Esophagus muscularis mucosa (tissue), 4 donors: Measurements from ENCODE around the gene TNFAIP8L2. TPM values are rescaled to one million over a fixed set of nuclear protein-coding genes. Genes with fewer than 3 reads are reported as not detected.

ENCODE experiments used
- DNase-seq: peaks from one replicate; pipeline ENCODE4 v3.0.0-alpha.2; 2017; ENCODE audit errors: extremely low spot score
- H3K27ac ChIP-seq, 4 donors: fragments of 200-600 bp; sonication (generic); replicated peaks in 1 of 4; 1 replicate in 3 of 4; 2 replicates in 1 of 4; pipeline ENCODE4 v1.5.1; 2016 to 2019; ENCODE audit warnings: mild to moderate bottlenecking in 1 of 4
- H3K27me3 ChIP-seq, 4 donors: fragments of 200-600 bp; sonication (generic); one replicate each; pipeline versions ENCODE4 v1.5.1 to v1.6.0; 2016 to 2019
- H3K36me3 ChIP-seq, 4 donors: fragments of 200-600 bp; sonication (generic); one replicate each; pipeline ENCODE4 v1.5.1; 2016 to 2019
- H3K4me1 ChIP-seq, 4 donors: fragments of 200-600 bp; sonication (generic); one replicate each; pipeline ENCODE4 v1.5.1; 2016 to 2019
- H3K4me3 ChIP-seq, 4 donors: fragments of 200-600 bp; sonication (generic); 1 replicate in 2 of 4; 2 replicates in 2 of 4; pipeline ENCODE4 v1.5.1; 2016 to 2019; ENCODE audit warnings: mild to moderate bottlenecking in 4 of 4, moderate library complexity in 1 of 4
- H3K9me3 ChIP-seq, 4 donors: fragments of 200-600 bp; sonication (generic); 1 replicate in 3 of 4; 2 replicates in 1 of 4; pipeline ENCODE4 v1.5.1; 2016 to 2019
- EP300 ChIP-seq: sonication (generic); formaldehyde crosslinking; IDR thresholded peaks from one replicate; pipeline ENCODE4 v1.6.1; 2017; ENCODE audit warnings: antibody characterized with exemption
- POLR2A ChIP-seq: fragments of 450-650 bp; IDR thresholded peaks from one replicate; pipeline ENCODE4 v1.6.1; 2017; ENCODE audit warnings: antibody characterized with exemption, moderate library complexity, mild to moderate bottlenecking, low read depth
- POLR2AphosphoS5 ChIP-seq, 2 donors: sonication (generic); formaldehyde crosslinking; IDR thresholded peaks; one replicate each; pipeline ENCODE4 v1.6.1; 2017; ENCODE audit warnings: antibody characterized with exemption in 2 of 2
- WGBS: methylation state at CpG from one replicate; pipeline ENCODE4 v1.1.5; 2018; 5-methylcytosine and 5-hydroxymethylcytosine counted together
- intact Hi-C: fragments of 100-400 bp; cut with DNase I; formaldehyde crosslinking; loops from one replicate; pipeline ENCODE4 v1.15.1; 2023
- total RNA-seq, 4 donors: library from RNA; depleted of rRNA; stranded (reverse); fragments of >200 nt; gene quantifications; one replicate each; pipeline versions ENCODE4 v1.1.0 to v1.2.1, GENCODE V29; 2016
- TF ChIP-seq, protein P1 (sequence below), 3 experiments: fragments of 200-600 bp in 2 of 3; fragments of 450-650 bp in 1 of 3; sonication (generic) in 2 of 3; IDR thresholded peaks; one replicate each; pipeline ENCODE4 v1.5.1; 2017 to 2019; ENCODE audit warnings: antibody characterized with exemption in 3 of 3, mild to moderate bottlenecking in 2 of 3, moderate library complexity in 1 of 3

Gene TNFAIP8L2
- total RNA-seq, 4 donors from 2014 or later, result 2.8 to 8.3 (median 5.0) TPM

- Histone ChIP-seq H3K9me3 (no peaks in the 10 kb centered on the region), H3K27me3 (no peaks in the 10 kb centered on the region), H3K27ac (no peak overlapping the region), H3K36me3 (peaks cover 0 to 67% (median 58%) of the 10 kb centered on the region in 4 donors), H3K4me3 (no peak overlapping the region), H3K4me1 (peaks cover 0 to 24% (median 18%) of the 10 kb centered on the region in 4 donors)
- no peak for DNase-seq
- intact Hi-C loops, result no loop called here
- 82% methylated on average over 12 of the region's 12 CpGs for WGBS
- TF ChIP-seq POLR2A (no peak), POLR2AphosphoS5 (IDR thresholded peaks at IDR 0.05) (no peak), EP300 (no peak)
- TF ChIP-seq, protein P1, sequence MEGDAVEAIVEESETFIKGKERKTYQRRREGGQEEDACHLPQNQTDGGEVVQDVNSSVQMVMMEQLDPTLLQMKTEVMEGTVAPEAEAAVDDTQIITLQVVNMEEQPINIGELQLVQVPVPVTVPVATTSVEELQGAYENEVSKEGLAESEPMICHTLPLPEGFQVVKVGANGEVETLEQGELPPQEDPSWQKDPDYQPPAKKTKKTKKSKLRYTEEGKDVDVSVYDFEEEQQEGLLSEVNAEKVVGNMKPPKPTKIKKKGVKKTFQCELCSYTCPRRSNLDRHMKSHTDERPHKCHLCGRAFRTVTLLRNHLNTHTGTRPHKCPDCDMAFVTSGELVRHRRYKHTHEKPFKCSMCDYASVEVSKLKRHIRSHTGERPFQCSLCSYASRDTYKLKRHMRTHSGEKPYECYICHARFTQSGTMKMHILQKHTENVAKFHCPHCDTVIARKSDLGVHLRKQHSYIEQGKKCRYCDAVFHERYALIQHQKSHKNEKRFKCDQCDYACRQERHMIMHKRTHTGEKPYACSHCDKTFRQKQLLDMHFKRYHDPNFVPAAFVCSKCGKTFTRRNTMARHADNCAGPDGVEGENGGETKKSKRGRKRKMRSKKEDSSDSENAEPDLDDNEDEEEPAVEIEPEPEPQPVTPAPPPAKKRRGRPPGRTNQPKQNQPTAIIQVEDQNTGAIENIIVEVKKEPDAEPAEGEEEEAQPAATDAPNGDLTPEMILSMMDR (IDR thresholded peaks at IDR 0.05), result no peak
Measured at GRCh38 chr1:151135433-151136385, 20.7 kb upstream of the TNFAIP8L2 start.

DNA sequence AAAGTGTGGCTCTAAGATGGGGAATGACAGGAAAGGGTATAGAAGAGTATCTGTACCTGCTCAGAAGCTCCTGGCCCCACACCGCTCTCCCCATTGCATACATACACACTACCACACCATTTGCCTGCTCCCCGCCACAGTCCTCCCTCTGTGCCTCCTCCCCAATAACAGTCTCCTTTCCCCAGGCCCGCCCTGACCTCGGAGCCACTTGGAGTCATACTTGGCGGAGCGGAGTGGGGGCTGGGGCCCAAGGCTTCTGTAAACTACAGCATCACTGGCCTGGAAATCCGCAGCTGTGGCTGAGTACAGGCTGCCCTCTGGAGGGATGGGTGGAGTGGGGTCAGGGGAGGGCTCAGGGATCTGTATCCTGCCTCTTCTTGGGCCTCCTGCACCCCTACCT is 18.7 kb upstream of the TNFAIP8L2 start:
- whole genome bisulfite sequencing, result 91% methylated on average over 7 of the region's 7 CpGs
- intact Hi-C loops, result no loop called here
- peaks cover 3 to 67% (median 62%) of the 10 kb centered on the region in 4 donors for H3K36me3 ChIP-seq

DNA sequence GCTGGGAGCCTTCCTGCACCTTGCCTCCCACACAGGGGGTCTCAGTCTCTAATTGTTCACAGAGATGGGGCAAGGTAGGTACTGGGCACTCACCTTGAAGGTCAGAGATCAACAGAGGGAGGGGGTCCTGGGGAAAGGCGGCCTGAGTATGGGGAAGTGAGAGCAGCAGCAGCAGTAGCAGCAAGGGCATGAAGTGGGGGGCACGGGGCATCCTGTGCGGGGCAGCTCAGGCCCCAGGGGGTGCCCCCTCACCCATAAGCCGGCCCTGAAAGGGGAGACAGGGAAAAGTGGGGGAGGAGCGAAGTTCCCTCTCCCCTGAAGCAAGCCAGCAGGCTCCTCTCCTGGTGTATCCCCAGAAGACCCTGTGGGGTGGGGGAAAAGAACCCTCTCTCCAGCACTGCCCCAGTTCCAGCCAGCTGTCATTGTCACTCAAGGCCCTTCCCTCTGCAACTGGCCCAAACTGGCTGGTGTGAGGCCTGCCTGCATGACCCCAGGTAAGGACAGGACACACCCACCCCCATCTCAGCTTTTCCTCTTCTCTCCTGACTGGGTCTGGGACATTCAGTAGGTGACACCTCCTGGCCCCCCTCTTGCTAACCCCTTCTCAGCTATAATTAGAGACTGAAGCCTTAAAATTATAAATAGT is 13.9 kb upstream of the TNFAIP8L2 start:
- no peaks in the 10 kb centered on the region for H3K27me3 ChIP-seq
- intact Hi-C loops, result no loop called here
- H3K4me1 ChIP-seq, result peaks cover 41 to 50% (median 48%) of the 10 kb centered on the region in 4 donors
- no peak overlapping the region for H3K4me3 ChIP-seq
- TF ChIP-seq, protein P1 (IDR thresholded peaks at IDR 0.05), result no peak
- no peak for TF ChIP-seq EP300
- no peak for TF ChIP-seq POLR2AphosphoS5 (IDR thresholded peaks at IDR 0.05)
- TF ChIP-seq POLR2A, result no peak
- WGBS, result 78% methylated on average over 5 of the region's 5 CpGs
- H3K9me3 ChIP-seq, result no peaks in the 10 kb centered on the region
- peak overlapping the region in 3 of 4 donors; percentile 13 to 89 (median 87) for H3K27ac ChIP-seq
- DNase-seq, result no peak
- H3K36me3 ChIP-seq, result peaks cover 3 to 32% (median 24%) of the 10 kb centered on the region in 4 donors

More for the DNA sequence above, 18.7 kb upstream of the TNFAIP8L2 start:
- no peaks in the 10 kb centered on the region for H3K27me3 ChIP-seq
- H3K27ac ChIP-seq, result no peak overlapping the region
- no peaks in the 10 kb centered on the region for H3K9me3 ChIP-seq
- peaks cover 7 to 9% (median 8%) of the 10 kb centered on the region in 4 donors for H3K4me1 ChIP-seq
- TF ChIP-seq POLR2AphosphoS5 (IDR thresholded peaks at IDR 0.05) (no peak), POLR2A (no peak), EP300 (no peak)
- TF ChIP-seq, protein P1 (IDR thresholded peaks at IDR 0.05), result no peak
- DNase-seq, result no peak
- no peak overlapping the region for H3K4me3 ChIP-seq

GRCh38 chr1:151143057-151143435 is 13.4 kb upstream of the TNFAIP8L2 start:
- intact Hi-C loops, result no loop called here
- H3K27ac ChIP-seq, result peak overlapping the region in 3 of 4 donors; percentile 13 to 89 (median 87)
- no peaks in the 10 kb centered on the region for H3K9me3 ChIP-seq
- H3K4me3 ChIP-seq, result no peak overlapping the region
- H3K36me3 ChIP-seq, result peaks cover 3 to 27% (median 18%) of the 10 kb centered on the region in 4 donors
- no peaks in the 10 kb centered on the region for H3K27me3 ChIP-seq
- peaks cover 41 to 54% (median 49%) of the 10 kb centered on the region in 4 donors for H3K4me1 ChIP-seq
- no peak for DNase-seq
- TF ChIP-seq, protein P1 (IDR thresholded peaks at IDR 0.05), result no peak
- TF ChIP-seq EP300 (no peak), POLR2AphosphoS5 (IDR thresholded peaks at IDR 0.05) (no peak), POLR2A (no peak)
- 58% methylated on average over 7 of the region's 7 CpGs for WGBS
